GM23338 (cell line): ENCODE data around the gene HOXB5. TPM values are rescaled to one million over a fixed set of nuclear protein-coding genes. Genes with fewer than 3 reads are reported as not detected.

Experiments used
- ATAC-seq: fragments of 200-7000 bp; cut with Tn5 transposase; 3 replicates; pipeline ENCODE4 v1.9.1; 2020
- DNase-seq: peaks from one replicate; pipeline ENCODE4 v3.0.0-alpha.2; 2015; ENCODE audit warnings: low spot score
- H2AFZ ChIP-seq: fragments of 200-600 bp; sonication (generic); 2 replicates; pipeline ENCODE4 v1.8.0; 2016; ENCODE audit warnings: antibody characterized with exemption, mild to moderate bottlenecking, moderate library complexity
- H3F3A ChIP-seq: fragments of 200-600 bp; sonication (generic); replicated peaks from 2 replicates; pipeline ENCODE4 v1.8.0; 2017; ENCODE audit warnings: antibody characterized with exemption, mixed run types, low read depth
- H3K27ac ChIP-seq: fragments of 200-600 bp; sonication (generic); 2 replicates; pipeline ENCODE4 v1.6.1; 2016; ENCODE audit warnings: low read depth
- H3K27me3 ChIP-seq: fragments of 200-600 bp; sonication (generic); 2 replicates; pipeline ENCODE4 v1.8.0; 2016; ENCODE audit warnings: mild to moderate bottlenecking, mixed run types, moderate library complexity; ENCODE audit not compliant: insufficient read depth
- H3K36me3 ChIP-seq: fragments of 200-600 bp; sonication (generic); 2 replicates; pipeline ENCODE4 v1.8.0; 2016; ENCODE audit warnings: mild to moderate bottlenecking; ENCODE audit not compliant: insufficient read depth
- H3K4me1 ChIP-seq: fragments of 200-600 bp; sonication (generic); 2 replicates; pipeline ENCODE4 v1.8.0; 2016; ENCODE audit warnings: mild to moderate bottlenecking, moderate library complexity; ENCODE audit not compliant: insufficient read depth
- H3K4me2 ChIP-seq: fragments of 200-600 bp; sonication (generic); 2 replicates; pipeline ENCODE4 v1.7.1; 2017; ENCODE audit warnings: mixed run types
- H3K4me3 ChIP-seq: fragments of 200-600 bp; sonication (generic); 2 replicates; pipeline ENCODE4 v1.6.1; 2016; ENCODE audit warnings: mixed run types
- H3K79me2 ChIP-seq: fragments of 200-600 bp; sonication (generic); replicated peaks from 2 replicates; pipeline ENCODE4 v1.8.0; 2017; ENCODE audit warnings: mild to moderate bottlenecking; ENCODE audit not compliant: insufficient read depth
- H3K9me2 ChIP-seq: fragments of 200-600 bp; sonication (generic); 2 replicates; pipeline ENCODE4 v1.8.0; 2017; ENCODE audit not compliant: insufficient read depth
- H4K20me1 ChIP-seq: fragments of 200-600 bp; sonication (generic); replicated peaks from 2 replicates; pipeline ENCODE4 v1.8.0; 2017; ENCODE audit warnings: mild to moderate bottlenecking; ENCODE audit not compliant: insufficient read depth
- H3K27ac Mint-ChIP-seq: 2 replicates; pipeline ENCODE4 v1.8.0; 2020; ENCODE audit warnings: inconsistent platforms, mild to moderate bottlenecking, moderate library complexity, mixed read lengths
- H3K27me3 Mint-ChIP-seq: 3 replicates; pipeline ENCODE4 v1.8.0; 2022; ENCODE audit warnings: low read depth, mild to moderate bottlenecking, moderate library complexity, mixed read lengths, inconsistent platforms; ENCODE audit not compliant: insufficient read depth, poor library complexity
- H3K36me3 Mint-ChIP-seq: 3 replicates; pipeline ENCODE4 v1.8.0; 2021; ENCODE audit warnings: low read depth, mild to moderate bottlenecking, inconsistent platforms, moderate library complexity, mixed read lengths
- H3K4me1 Mint-ChIP-seq: 3 replicates; pipeline ENCODE4 v1.8.0; 2020; ENCODE audit warnings: mild to moderate bottlenecking, inconsistent platforms, mixed read lengths
- H3K4me3 Mint-ChIP-seq: 3 replicates; pipeline ENCODE4 v1.8.0; 2021; ENCODE audit warnings: moderate library complexity, mild to moderate bottlenecking, inconsistent platforms, mixed read lengths
- H3K9me3 Mint-ChIP-seq: 3 replicates; pipeline ENCODE4 v1.8.0; 2020; ENCODE audit warnings: moderate library complexity, mild to moderate bottlenecking, inconsistent platforms, mixed read lengths
- CREB1 ChIP-seq: fragments of 250-450 bp; sonication (Bioruptor Pico); IDR thresholded peaks from 2 replicates; pipeline ENCODE4 v1.5.0; 2020; ENCODE audit warnings: low read depth, mild to moderate bottlenecking, moderate library complexity
- CTCF ChIP-seq, 2 experiments: fragments of 200-600 bp in 1 of 2; sonication (generic) in 1 of 2; conservative IDR thresholded peaks; 2 replicates each; pipeline versions ENCODE4 v1.5.1 to v1.6.1; 2016 to 2017; ENCODE audit warnings: antibody characterized with exemption in 2 of 2, low read depth in 2 of 2, mild to moderate bottlenecking in 2 of 2, moderate library complexity in 1 of 2
- EZH2 ChIP-seq: fragments of 200-600 bp; sonication (generic); IDR thresholded peaks from one replicate; pipeline ENCODE4 v1.8.0; 2017; ENCODE audit warnings: antibody characterized with exemption, mild to moderate bottlenecking, low read depth; ENCODE audit not compliant: unreplicated experiment
- EZH2phosphoT487 ChIP-seq: fragments of 200-600 bp; sonication (generic); IDR thresholded peaks from one replicate; pipeline ENCODE4 v1.8.1; 2018; ENCODE audit warnings: antibody characterized with exemption; ENCODE audit not compliant: unreplicated experiment
- JUNB ChIP-seq: IDR thresholded peaks from one replicate; pipeline ENCODE4 v1.6.1; 2016; ENCODE audit warnings: antibody characterized with exemption; ENCODE audit not compliant: unreplicated experiment
- NANOG ChIP-seq: IDR thresholded peaks from 2 replicates; pipeline ENCODE4 v1.6.1; 2016; ENCODE audit warnings: antibody characterized with exemption, borderline replicate concordance
- POLR2AphosphoS5 ChIP-seq: IDR thresholded peaks from 2 replicates; pipeline ENCODE4 v1.6.1; 2016; ENCODE audit warnings: antibody characterized with exemption, low read depth
- STAT1 ChIP-seq: IDR thresholded peaks from one replicate; pipeline ENCODE4 v1.6.1; 2016; ENCODE audit warnings: antibody characterized with exemption; ENCODE audit not compliant: unreplicated experiment
- ZNF114 ChIP-seq: fragments of 250-450 bp; sonication (Bioruptor Pico); IDR thresholded peaks from 2 replicates; pipeline ENCODE4 v1.5.0; 2020; ENCODE audit warnings: mild to moderate bottlenecking, moderate library complexity
- ZNF331 ChIP-seq: fragments of 250-450 bp; sonication (Bioruptor Pico); IDR thresholded peaks from 2 replicates; pipeline ENCODE4 v1.5.0; 2020; ENCODE audit warnings: low read depth, mild to moderate bottlenecking, moderate library complexity
- ZNF462 ChIP-seq: fragments of 250-450 bp; sonication (Bioruptor Pico); IDR thresholded peaks from 2 replicates; pipeline ENCODE4 v1.5.0; 2020; ENCODE audit warnings: mild to moderate bottlenecking, moderate library complexity
- polyA plus RNA-seq: library from polyadenylated mRNA; unstranded; fragments of >200 nt; fragmentation: Nextera tagmentation; extraction: Ambion mirVana; gene quantifications from 2 replicates; pipeline ENCODE4 v1.2.1, GENCODE V29; 2016
- total RNA-seq: library from RNA; depleted of rRNA; stranded (reverse); fragments of >200 nt; shearing (Covaris generic); gene quantifications from 2 replicates; pipeline ENCODE4 v1.2.3, GENCODE V29; 2014
- TF ChIP-seq, protein P1 (sequence below): IDR thresholded peaks from 2 replicates; pipeline ENCODE4 v1.6.1; 2016; ENCODE audit warnings: antibody characterized with exemption

HOXB5 gene
- total and polyA plus RNA-seq, 2 experiments from 2014 or later, result not detected

- peaks cover 60% of the 10 kb centered on the region for H3K4me1 ChIP-seq
- H3K4me3 ChIP-seq, result no peak overlapping the region
- peaks cover 100% of the 10 kb centered on the region for H3K27me3 ChIP-seq
- peaks cover 10% of the 10 kb centered on the region for H3K9me3 Mint-ChIP-seq
- DNase-seq, result no peak
- H3K4me1 Mint-ChIP-seq, result peaks cover 35% of the 10 kb centered on the region
- H2AFZ ChIP-seq, result no peak overlapping the region
- no peak overlapping the region for H3K27ac Mint-ChIP-seq
- peaks cover 68% of the 10 kb centered on the region for H3F3A ChIP-seq
- peaks cover 100% of the 10 kb centered on the region for H3K27me3 Mint-ChIP-seq
- no peaks in the 10 kb centered on the region for H3K36me3 ChIP-seq
- H4K20me1 ChIP-seq, result peaks cover 84% of the 10 kb centered on the region
- no peak overlapping the region; the same call in 2 of the 3 replicates for H3K4me3 Mint-ChIP-seq
- no peak overlapping the region for H3K27ac ChIP-seq
- H3K4me2 ChIP-seq, result no peak overlapping the region
- no peaks in the 10 kb centered on the region for H3K9me2 ChIP-seq
- H3K79me2 ChIP-seq, result no peaks in the 10 kb centered on the region
- TF ChIP-seq POLR2AphosphoS5 (no peak), CTCF (conservative IDR thresholded peaks at IDR 0.05; ENCODE audit: low read depth in 2 of 2) (no peak), STAT1 (no peak), ZNF331 (CRISPR knock-in tag) (no peak), CREB1 (no peak), EZH2 (no peak), EZH2phosphoT487 (no peak), ZNF462 (CRISPR knock-in tag) (no peak), ZNF114 (CRISPR knock-in tag) (no peak), JUNB (no peak), NANOG (no peak)
- TF ChIP-seq, protein P1, sequence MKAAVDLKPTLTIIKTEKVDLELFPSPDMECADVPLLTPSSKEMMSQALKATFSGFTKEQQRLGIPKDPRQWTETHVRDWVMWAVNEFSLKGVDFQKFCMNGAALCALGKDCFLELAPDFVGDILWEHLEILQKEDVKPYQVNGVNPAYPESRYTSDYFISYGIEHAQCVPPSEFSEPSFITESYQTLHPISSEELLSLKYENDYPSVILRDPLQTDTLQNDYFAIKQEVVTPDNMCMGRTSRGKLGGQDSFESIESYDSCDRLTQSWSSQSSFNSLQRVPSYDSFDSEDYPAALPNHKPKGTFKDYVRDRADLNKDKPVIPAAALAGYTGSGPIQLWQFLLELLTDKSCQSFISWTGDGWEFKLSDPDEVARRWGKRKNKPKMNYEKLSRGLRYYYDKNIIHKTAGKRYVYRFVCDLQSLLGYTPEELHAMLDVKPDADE, result no peak
- no peak for ATAC-seq
- no peaks in the 10 kb centered on the region for H3K36me3 Mint-ChIP-seq
Measured at GRCh38 chr17:48583708-48584222, 9.8 kb downstream of the HOXB5 start.
